ENCODE results near the gene CSTF1.
A peak's percentile ranks its signal among the peaks of the same experiment; 100 is the strongest.
"Not testable (repeated sequence)": the region's sequence is repeated elsewhere in the genome, so short reads cannot be mapped to it uniquely, and the experiment has no call there.

The CSTF1 gene

DNA sequence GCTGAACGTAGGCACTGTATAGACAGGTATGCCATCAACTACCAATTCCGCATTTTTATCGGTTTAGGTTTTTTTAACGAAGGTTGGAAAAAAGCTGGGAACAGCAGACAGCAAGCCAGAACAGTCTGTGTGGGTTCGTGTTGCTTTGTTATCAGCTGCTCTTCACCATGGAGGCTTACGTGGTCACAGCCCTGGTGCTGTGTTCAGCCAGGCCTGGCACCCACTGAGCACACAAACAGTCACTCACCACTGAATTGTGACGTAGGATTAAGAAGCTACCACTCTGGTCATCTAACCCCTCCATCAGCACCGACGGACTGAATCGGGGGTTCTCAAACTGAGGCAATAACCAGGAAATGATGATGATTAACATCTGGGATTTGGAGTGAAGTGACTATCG lies 20.5 kb upstream of the CSTF1 start:
- DNase-seq, result no peak

DNA sequence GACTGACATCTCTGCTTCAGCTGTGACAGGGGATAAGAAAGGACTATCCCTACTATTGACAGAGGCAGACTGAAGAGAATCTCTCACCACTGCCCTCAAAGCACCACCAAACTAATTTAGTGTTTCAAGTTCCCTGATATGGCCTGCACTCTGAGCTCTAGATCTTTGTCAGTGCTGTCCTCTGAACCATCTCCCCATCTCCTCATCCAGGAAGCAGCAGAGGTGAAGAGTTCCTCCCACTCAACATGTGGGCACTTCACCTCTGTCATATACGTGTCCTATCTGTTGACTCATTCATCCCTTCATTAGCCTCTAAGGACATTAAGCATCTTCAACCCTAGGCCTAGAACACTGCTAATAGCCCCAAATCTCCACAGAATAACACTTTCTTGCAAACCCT lies 19.6 kb upstream of the CSTF1 start:
- DNase-seq, result no peak

DNA sequence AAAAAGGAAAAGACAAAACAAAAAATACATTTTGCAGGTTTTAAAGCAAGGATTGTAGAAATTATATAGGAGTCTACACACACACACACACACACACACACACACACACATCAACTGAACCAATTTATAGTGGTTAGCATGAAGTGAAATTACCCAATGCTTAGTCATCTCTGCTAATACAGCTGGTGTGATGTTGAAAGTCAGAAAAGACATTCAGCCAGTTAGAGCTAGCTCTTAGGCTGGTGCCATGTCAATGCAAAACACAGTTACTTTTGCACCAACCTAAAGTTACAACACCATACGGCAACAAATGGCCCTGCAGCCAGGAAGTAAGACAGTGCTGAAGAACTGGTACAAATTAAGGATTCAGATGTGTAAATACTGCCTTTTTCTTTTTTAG lies 18.5 kb upstream of the CSTF1 start:
- peak; percentile 93 to 97 for DNase-seq

DNA sequence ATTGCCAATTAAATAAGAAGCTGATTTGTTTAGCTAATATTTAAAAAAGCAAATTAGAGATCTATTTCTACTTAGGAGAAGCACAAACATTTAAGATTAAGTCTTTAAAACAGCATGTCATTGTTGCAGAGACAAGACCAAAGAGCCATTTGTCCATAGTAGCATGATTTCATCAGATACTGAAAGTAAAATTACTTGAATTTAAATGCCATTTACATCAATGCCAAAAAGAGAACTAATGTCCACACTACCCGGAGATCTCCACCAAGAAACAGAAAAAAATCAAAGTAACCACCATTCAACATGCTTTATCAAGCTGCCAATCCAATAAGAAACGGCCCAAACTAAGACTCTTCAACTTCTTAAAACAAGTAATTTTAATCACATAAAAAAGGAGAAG lies 16.1 kb upstream of the CSTF1 start:
- DNase-seq, result peak; percentile 29 to 43

DNA sequence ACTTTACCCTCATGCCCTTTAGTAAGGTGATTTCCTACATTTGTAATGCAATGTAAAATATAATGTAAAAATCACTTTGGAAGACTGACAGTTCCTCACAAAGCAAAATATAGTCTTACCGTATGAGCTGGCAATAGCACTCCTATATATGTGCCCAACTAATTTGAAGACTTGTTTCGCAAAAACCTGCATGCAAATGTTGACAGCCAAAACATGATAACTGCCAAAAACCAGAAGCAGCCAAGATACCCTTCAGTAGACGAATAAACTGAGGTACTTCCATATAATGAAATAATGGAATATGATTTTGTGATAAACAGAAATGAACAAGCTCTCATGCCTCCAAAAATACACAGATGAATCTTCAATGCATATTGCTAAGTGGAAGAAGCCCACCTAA lies 14.1 kb upstream of the CSTF1 start:
- DNase-seq, result no peak

DNA sequence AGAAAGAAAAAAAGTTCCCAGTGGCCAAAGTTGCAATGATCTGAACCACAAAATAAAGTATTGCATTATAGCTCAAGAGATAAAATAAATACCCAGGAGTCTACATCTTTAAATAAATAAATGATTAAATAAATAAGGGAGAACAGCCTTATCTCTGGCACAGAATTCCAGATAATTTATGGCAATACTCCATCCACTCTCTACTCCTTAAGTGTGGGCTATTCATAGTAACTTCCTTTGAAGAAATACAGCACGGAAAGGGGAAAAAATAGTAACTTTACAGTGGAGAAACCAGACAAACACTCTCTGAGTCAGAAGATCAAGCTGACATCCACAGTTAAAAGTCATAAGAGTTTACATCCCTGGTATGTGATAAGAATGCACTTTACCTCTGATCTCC lies 12.1 kb upstream of the CSTF1 start:
- peak in 1 of 2 donors; percentile 24 for DNase-seq

DNA sequence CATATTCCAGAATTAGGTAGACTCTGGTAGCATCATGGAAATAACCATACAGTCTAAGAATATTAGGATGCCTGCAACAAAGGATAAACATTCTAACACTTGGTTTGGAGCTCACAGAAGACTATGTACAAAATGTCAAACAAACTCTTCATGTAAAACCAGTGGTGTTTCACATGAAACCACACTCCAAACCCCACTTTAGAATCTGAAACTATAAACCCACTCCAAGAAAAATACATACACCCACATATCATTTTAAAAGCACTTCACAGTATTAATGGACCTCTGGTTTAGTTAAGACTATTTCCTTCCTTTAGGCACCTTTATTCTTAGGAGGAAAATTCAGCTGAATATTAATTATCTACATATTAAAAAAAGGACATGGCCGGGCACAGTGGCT lies 10.9 kb upstream of the CSTF1 start:
- no peak for DNase-seq

DNA sequence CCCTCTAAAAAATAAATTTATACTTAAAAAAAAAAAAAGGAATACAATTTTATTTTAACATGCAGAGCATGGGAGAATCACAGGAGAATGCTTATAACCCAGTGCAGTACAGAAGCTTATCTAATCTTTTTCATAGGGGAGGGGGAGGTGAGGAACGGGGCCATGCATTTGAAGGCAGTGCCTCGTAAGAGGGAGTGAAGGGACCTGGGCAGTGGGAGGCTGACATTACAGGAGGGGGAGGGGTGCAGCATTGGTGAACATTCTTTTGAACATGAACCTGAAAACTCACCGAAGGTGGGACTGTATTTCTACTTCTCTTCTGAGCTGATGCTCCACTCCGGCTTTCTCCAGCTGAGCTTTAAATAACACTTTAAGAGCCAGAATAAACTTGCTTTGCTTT lies 9.7 kb upstream of the CSTF1 start:
- no peak for DNase-seq

DNA sequence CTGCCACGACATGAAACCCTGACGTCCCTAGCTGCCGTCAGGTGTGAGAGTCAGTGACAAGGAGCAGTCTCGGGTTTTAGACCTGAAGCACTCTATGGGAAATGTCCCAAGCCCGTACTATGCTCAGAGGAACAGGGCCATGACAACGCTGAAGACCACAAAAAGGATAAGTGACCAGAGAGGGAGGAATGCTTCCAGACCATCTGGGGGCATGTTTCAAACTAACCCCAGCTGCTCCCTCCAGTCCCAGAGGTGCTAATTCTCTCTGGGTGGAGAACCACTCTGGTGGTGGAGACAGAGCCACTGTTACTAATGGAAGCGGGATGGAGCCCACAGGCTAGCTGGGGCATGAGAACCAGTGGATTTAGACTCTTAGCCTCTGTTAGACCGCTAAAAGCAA lies 9.1 kb upstream of the CSTF1 start:
- DNase-seq, result no peak

DNA sequence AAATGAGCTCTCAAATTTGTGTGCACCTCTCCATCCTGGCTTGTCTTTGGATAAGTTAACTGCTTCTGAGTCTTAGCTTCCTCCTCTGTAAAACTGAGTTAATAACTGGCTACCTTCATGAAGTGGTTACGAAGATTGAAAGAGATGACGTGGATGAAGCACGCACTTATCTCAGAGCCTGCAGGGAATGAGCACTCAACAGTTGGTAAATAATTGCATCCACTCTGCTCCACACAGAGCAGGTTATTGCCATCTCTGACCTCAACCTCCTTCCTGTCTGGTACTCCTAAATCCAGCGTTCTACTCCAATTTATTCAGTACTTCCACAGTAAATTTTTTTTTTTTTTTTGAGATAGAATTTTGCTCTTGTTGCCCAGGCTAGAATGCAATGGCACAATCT lies 7.3 kb upstream of the CSTF1 start:
- DNase-seq, result no peak

DNA sequence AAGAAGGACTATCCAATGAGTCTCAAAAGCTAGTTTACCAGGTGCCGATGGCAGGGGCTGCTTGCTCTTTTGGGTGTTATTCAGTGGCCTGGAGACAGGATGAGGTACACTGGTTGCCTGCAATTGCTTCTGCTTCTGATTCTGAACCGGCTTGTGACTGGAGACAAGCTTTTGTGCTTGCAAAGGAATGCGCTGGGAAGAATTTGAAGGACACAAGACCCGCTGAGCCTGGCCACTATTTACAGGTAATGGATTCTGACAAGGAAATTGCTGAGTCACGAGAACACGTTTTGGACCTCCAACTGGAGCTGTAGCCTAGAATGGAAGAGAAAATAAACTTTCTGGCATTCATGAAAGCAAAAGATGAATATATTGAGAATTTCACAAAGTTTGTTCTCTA lies 6.2 kb upstream of the CSTF1 start:
- no peak for DNase-seq

DNA sequence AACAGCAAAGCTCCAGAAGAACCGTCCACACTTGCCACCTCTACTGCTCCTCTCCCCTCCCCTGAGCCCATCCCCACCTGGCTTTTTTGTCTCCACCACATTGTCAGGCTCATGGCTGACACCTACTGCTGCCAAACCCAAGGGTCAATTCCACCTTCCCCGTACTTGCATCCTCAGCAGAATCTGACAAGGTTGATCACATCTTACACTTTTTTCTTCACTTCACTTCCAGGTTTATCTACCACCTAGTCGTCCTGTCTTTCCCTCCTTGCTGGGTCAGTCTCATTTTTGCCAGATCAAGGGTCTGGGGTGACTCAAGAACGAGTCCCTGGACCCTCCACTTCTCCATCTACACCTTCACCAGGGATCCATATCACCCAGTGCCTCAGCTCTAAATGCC lies 3.6 kb upstream of the CSTF1 start:
- no peak for DNase-seq

DNA sequence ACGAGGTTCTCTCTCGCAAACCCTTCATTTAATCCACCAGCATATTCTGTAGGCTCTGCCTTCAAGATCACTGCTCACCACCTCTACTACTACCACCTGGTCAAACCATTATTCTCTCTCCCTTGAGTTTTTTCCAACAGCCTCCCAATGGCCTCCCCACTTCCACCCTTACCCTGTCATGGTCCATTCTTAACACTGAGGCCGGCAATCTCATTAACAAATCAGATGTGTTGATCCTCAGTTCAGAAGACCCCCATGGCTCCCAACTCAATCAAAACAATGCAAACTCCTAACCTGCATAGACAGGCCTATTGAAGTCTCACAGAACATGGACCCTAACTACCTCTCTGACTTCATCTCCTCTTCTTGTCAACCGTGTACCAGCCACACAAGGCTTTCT lies 2.6 kb upstream of the CSTF1 start:
- DNase-seq, result no peak

DNA sequence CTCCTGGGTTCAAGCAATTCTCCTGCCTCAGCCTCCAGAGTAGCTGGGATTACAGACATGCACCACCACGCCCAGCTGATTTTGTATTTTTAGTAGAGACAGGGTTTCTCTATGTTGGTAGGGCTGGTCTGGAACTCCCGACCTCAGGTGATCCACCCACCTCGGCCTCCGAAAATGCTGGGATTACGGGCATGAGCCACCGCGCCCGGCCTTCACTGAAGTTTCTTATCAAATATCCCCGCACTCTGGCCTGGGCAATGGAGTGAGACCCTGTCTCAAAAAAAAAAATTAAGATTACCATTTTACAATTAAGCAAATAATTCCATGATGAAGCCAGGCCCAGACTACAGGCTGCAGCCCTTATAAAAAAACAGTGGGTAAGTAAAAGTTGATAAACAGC lies 2.0 kb upstream of the CSTF1 start:
- DNase-seq, result not testable (repeated sequence)

DNA sequence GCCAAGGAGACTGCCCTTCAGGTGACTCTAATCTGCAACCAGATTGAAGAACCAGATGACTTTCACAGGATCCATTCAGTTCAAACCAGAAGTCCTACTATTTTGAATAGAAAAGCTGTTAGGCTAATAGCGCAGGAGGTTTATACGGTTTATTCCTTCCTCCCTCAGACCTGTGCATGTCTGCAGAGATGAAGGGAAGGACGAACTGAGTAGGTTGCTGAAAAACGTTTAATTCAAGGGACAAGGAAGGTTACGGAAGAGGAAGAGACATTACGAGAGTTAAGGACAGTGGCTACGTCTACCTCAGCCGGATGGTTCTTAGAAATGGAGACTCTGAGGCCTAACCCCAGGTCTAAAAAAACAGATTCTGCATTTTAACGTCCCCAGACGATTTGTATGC lies 1.4 kb upstream of the CSTF1 start:
- peak; percentile 8 to 21 for DNase-seq

DNA sequence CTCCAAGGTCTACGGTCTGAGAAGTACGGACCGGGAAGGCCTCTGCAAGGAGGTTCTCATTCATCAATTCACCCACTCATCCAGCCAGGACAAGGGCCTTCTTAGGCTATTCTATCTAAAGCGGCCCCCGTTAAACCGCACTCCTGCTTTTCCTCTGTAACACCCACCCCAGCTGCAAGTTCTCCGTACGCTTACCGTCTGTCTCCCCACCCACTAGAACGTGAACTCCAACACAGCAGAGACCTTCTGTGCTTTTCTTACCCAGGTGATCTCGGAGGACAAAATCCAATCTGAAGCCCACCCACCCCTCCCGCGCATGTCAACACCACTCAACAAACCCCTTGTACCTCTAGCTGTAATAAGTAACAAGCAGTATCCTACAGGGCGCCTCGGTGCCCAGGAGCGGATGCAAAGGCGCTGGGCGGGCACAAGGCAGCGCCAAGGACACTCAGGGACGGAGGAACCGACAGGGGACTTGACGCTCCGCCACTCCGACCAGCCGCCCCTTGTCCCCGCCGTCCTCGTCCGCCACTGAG lies 781 bp upstream of the CSTF1 start:
- DNase-seq, result peak in 1 of 2 donors; percentile 2

DNA sequence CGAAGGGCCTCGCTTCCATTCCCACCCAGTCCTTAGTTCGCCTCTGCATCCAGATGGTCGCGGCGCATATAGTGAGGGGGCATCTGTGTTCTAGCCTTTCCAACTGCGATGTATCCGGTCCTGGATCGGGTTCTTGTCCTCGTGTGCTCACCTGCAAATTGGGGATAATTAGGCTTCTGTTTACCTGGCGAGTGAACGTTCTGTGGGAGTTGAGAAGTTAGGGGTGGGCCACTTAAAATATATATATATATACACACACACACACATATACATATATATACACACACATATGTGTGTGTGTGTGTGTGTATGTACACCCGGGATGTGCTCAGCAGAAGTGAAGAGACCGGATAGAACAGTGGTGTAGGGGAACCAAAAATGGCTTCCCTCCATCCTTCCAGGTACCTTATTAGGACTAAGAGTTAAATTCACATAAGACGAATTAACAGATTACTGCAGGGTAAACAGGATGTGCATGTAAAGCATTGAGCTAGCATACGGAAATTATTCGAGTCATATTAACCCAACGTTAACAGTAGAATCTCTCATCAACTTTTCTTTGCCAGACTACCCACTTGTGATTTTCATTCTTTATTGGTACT lies 537 bp downstream of the CSTF1 start:
- peak in 1 of 2 donors; percentile 5 for DNase-seq

DNA sequence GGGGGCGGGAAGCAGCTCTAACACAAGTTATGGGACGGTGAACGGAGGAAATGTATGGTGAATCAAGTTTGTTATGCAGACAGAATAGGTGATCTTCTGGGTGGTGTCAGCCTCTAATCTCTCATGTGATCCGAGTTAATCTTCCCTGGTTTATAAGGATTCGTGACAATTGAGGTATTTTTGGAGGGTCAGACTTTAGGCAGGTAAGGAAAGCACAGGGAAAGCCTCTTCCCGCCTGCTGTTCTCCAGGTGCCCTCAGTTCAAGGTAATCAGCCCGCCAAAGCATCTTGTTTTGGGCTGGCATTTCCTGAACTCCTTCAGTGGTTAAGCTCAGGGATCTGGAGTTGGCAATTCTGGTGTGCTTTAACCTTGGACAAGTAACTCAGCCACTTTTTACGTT lies 1.2 kb downstream of the CSTF1 start:
- DNase-seq, result no peak

DNA sequence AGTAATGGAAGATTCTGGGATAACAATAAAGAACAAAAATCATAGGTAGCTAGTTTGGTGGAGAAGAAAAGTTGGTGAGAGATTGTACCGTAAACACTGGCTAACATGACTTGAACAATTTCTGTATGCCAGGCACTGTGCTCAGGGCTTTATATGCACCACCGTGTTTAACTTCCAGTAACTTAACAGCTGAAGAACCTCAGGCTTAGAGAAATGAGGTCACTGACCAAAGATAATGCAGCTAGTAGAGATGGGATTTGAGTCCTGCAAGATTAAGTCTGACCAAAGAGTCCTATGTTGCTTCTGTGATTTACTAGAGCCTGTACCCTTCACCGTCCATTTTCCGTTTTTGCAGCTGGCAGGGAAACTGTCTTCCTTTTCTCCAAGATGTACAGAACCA lies 2.7 kb downstream of the CSTF1 start:
- no peak for DNase-seq

DNA sequence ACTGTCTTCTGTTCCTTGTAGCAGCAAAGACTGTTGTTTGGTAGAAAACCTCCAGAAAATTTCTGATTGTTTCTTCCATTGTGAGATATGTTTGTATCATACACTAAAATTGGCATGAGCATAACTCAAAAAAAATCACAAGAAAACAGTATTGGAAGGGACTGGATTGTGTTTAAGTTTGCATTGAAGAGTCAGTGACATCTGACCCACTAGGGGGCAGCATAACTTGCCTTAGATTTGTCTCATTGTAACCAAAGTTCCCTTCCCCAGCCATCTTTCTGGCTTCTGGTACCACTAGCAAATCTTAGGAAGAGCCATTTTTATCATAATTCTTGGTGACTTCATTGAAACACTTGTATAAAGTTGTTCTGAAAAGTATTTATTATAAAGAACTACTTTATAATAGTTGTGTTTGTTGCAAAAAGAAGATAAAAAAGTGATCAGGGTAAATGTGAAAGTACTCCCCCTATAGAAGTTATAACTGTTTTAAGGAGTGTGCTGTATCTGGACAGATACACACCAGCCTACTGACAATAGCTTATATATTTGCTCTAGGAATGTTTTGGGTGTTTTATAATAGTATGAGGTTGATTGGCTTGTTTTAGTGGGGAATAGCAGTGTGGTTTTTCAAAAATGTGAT lies 7.7 kb downstream of the CSTF1 start:
- DNase-seq, result peak; percentile 76 to 82

DNA sequence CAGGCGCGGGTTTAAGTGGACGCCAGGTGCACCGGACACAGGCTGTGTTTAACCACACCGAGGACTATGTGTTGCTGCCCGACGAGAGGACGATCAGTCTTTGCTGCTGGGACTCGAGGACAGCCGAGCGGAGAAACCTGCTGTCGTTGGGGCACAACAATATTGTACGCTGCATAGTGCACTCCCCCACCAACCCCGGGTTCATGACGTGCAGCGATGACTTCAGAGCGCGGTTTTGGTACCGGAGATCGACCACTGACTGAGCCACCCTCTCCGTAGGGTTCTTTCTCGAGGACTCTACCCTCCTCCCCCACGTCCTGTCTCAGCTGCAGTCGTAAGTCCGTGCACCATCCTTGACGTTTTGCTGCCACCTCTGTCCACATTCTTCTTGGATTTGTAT lies 11.0 kb downstream of the CSTF1 start:
- no peak for DNase-seq

DNA sequence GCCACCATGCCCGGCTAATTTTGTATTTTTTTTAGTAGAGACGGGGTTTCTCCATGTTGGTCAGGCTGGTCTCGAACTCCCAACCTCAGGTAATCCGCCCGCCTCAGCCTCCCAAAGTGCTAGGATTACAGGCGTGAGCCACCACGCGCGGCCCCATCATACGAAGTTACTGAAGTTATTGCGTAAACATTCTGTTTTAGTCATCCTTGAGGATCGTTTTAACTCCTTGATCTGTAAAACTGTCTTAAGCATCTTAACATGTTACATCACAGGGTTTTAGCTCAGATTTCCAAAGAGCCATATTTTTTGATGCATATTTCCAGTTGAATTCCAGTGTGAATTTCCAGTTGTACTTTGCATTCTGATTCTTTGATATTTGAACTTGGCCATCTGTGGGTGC lies 12.9 kb downstream of the CSTF1 start:
- not testable (repeated sequence) for DNase-seq

DNA sequence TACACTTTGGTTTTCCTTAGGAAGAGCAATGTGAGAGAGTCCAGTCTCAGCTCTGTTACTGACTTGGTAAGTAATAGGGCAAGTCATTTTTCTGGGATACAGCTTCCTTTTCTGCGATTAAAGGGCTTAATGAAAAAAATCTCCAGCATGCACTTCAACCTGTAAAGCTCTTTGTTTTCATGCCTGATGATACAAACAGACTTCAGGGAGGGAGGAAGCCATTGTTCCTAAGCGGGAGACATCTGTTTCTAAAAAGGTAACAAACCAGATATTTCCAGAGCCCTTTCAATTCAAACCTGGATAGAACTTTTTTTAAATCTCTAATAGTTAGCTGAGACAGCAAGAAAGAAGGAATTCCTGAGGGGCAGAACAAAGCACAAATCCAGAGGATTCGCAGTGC lies 14.5 kb downstream of the CSTF1 start:
- no peak for DNase-seq

DNA sequence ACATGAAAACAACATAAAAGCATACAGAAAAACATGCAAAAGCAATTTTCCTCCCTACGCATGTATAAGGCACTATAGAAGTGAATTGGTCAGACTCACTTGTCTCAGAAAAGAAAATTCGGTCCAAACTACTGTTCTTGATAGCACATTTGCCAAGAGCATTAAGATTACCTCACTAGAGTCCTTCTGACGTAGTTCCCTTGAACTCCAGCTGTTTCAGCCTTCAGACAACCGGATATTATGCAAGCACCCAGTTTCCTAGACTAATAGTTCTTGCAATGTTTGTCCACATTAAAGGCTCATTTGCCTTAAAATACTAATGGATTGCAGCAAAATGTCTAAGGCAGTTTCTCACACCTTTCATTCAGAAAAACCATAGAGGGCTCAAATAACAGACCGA lies 17.1 kb downstream of the CSTF1 start:
- DNase-seq, result peak; percentile 83 to 89

DNA sequence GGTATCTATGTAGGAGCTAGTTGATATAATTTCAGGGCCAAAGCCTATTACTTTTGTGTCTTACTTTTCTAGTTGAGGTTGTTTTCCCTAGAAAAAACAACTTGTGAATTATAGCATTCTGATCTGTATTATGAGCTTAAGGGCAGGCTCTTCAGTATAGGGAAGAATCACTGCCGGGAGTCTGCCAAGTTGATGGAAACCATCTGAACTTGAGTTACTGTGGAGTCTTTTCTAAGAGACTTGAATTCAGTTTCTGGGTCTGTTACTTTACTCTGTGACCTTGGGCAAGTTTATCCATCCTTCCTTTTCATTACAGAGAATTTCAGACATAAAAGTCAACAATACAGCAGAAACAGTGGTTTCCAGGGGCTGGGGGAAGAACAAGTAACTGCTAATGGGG lies 17.5 kb downstream of the CSTF1 start:
- DNase-seq, result no peak
